ENCODE data around the gene LGALS3BP.

The LGALS3BP gene

GRCh38 chr17:78939615-78940014 is 40.1 kb downstream of the LGALS3BP start:
- H3K79me2 ChIP-seq (ENCODE audit: insufficient read depth, low read length): no peaks in the 10 kb centered on the region
- no peak overlapping the region for H3K27ac ChIP-seq (ENCODE audit: low read depth, low read length)
- no peaks in the 10 kb centered on the region for H3K36me3 ChIP-seq (ENCODE audit: low read length)
- H2AFZ ChIP-seq (ENCODE audit: low read depth, low read length, severe bottlenecking): no peak overlapping the region
- TF ChIP-seq EZH2phosphoT487 (conservative IDR thresholded peaks at IDR 0.05; ENCODE audit: low read length): no peak
- TF ChIP-seq, protein P1, sequence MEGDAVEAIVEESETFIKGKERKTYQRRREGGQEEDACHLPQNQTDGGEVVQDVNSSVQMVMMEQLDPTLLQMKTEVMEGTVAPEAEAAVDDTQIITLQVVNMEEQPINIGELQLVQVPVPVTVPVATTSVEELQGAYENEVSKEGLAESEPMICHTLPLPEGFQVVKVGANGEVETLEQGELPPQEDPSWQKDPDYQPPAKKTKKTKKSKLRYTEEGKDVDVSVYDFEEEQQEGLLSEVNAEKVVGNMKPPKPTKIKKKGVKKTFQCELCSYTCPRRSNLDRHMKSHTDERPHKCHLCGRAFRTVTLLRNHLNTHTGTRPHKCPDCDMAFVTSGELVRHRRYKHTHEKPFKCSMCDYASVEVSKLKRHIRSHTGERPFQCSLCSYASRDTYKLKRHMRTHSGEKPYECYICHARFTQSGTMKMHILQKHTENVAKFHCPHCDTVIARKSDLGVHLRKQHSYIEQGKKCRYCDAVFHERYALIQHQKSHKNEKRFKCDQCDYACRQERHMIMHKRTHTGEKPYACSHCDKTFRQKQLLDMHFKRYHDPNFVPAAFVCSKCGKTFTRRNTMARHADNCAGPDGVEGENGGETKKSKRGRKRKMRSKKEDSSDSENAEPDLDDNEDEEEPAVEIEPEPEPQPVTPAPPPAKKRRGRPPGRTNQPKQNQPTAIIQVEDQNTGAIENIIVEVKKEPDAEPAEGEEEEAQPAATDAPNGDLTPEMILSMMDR (IDR thresholded peaks at IDR 0.05; ENCODE audit: insufficient read depth, low read length, poor library complexity, severe bottlenecking): no peak
- H3K9ac ChIP-seq (ENCODE audit: low read length): no peak overlapping the region
- H3K4me3 ChIP-seq (ENCODE audit: insufficient read depth, low read length, poor library complexity, severe bottlenecking): no peak overlapping the region
- H3K9me3 ChIP-seq (ENCODE audit: insufficient read depth, low read length): no peaks in the 10 kb centered on the region
- no peaks in the 10 kb centered on the region; the same call in 1 of the 2 replicates for H3K27me3 ChIP-seq (ENCODE audit: low read length)
- H4K20me1 ChIP-seq (ENCODE audit: low read depth, low read length): no peaks in the 10 kb centered on the region
- H3K4me2 ChIP-seq (ENCODE audit: low read depth, low read length, poor library complexity, severe bottlenecking): no peak overlapping the region
- H3K9me2 ChIP-seq (replicated peaks; ENCODE audit: insufficient read depth, low read length): no peaks in the 10 kb centered on the region
- H3F3A ChIP-seq (ENCODE audit: insufficient read depth): no peaks in the 10 kb centered on the region

DNA sequence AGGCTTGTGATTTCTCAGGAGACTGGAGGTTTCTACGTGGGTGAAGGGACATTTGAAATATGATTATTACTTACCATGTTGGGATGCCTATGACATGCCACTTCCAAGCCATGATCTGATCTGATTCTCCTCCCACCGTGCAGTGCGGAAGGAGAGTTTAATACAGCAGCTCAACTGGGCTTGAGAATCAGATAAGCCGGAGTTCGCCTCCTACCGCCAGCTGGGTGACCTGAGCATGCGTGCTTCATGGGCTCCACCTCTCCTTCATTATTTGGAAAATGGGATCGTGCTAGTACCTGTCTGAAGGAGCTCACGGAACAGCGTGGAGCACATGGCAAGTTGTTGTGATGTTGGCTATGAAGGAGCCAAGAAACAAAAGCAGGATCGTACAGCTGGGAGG is 42.2 kb downstream of the LGALS3BP start:
- H3K4me3 ChIP-seq (ENCODE audit: insufficient read depth, low read length, poor library complexity, severe bottlenecking): no peak overlapping the region
- H3F3A ChIP-seq (ENCODE audit: insufficient read depth): no peaks in the 10 kb centered on the region
- H3K79me2 ChIP-seq (ENCODE audit: insufficient read depth, low read length): no peaks in the 10 kb centered on the region
- H3K27ac ChIP-seq (ENCODE audit: low read depth, low read length): no peak overlapping the region
- no peak overlapping the region for H3K9ac ChIP-seq (ENCODE audit: low read length)
- H4K20me1 ChIP-seq (ENCODE audit: low read depth, low read length): no peaks in the 10 kb centered on the region
- no peaks in the 10 kb centered on the region for H3K36me3 ChIP-seq (ENCODE audit: low read length)
- H3K4me2 ChIP-seq (ENCODE audit: low read depth, low read length, poor library complexity, severe bottlenecking): no peak overlapping the region
- H3K9me3 ChIP-seq (ENCODE audit: insufficient read depth, low read length): no peaks in the 10 kb centered on the region
- TF ChIP-seq, protein P1 (IDR thresholded peaks at IDR 0.05; ENCODE audit: insufficient read depth, low read length, poor library complexity, severe bottlenecking): no peak
- TF ChIP-seq EZH2phosphoT487 (conservative IDR thresholded peaks at IDR 0.05; ENCODE audit: low read length): no peak
- no peak overlapping the region for H2AFZ ChIP-seq (ENCODE audit: low read depth, low read length, severe bottlenecking)
- no peaks in the 10 kb centered on the region for H3K9me2 ChIP-seq (replicated peaks; ENCODE audit: insufficient read depth, low read length)
- no peaks in the 10 kb centered on the region for H3K27me3 ChIP-seq (ENCODE audit: low read length)

- H3K9me3 ChIP-seq (ENCODE audit: insufficient read depth, low read length): no peaks in the 10 kb centered on the region
- no peaks in the 10 kb centered on the region for H3K36me3 ChIP-seq (ENCODE audit: low read length)
- no peak overlapping the region for H3K27ac ChIP-seq (ENCODE audit: low read depth, low read length)
- no peak overlapping the region for H3K4me2 ChIP-seq (ENCODE audit: low read depth, low read length, poor library complexity, severe bottlenecking)
- no peak overlapping the region for H3K9ac ChIP-seq (ENCODE audit: low read length)
- no peaks in the 10 kb centered on the region for H3K9me2 ChIP-seq (replicated peaks; ENCODE audit: insufficient read depth, low read length)
- no peaks in the 10 kb centered on the region for H3K79me2 ChIP-seq (ENCODE audit: insufficient read depth, low read length)
- no peaks in the 10 kb centered on the region for H4K20me1 ChIP-seq (ENCODE audit: low read depth, low read length)
- TF ChIP-seq, protein P1 (IDR thresholded peaks at IDR 0.05; ENCODE audit: insufficient read depth, low read length, poor library complexity, severe bottlenecking): no peak
- no peak for TF ChIP-seq EZH2phosphoT487 (conservative IDR thresholded peaks at IDR 0.05; ENCODE audit: low read length)
- no peak overlapping the region for H2AFZ ChIP-seq (ENCODE audit: low read depth, low read length, severe bottlenecking)
- H3K27me3 ChIP-seq (ENCODE audit: low read length): no peaks in the 10 kb centered on the region
- no peak overlapping the region for H3K4me3 ChIP-seq (ENCODE audit: insufficient read depth, low read length, poor library complexity, severe bottlenecking)
- no peaks in the 10 kb centered on the region for H3F3A ChIP-seq (ENCODE audit: insufficient read depth)
These were observed 44.1 kb downstream of the LGALS3BP start for GRCh38 chr17:78935419-78936323.

All from SU-DHL-6 (cell line).